ENCODE results near the gene THSD7A.

Gene THSD7A

DNA sequence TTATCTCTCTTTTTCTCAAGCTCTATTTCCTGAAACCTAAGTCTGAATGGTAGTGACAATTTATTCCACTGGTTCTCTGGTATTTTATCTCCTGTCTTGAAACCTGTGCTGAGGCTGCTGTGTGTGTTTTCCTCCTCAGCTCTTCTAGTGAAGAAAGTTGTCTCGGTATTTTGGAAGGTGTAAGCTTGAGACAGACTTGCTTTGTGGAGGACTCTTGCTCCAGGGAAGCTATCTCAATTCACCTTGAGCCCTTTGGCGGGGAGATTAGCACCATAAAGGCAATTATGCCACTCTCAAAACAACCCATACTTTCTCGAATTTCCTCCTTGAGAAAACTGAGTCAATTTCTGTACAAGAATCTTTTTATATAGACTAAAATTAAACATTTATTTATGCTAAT lies 141.6 kb downstream of the THSD7A start:
- TF ChIP-seq, protein P1, sequence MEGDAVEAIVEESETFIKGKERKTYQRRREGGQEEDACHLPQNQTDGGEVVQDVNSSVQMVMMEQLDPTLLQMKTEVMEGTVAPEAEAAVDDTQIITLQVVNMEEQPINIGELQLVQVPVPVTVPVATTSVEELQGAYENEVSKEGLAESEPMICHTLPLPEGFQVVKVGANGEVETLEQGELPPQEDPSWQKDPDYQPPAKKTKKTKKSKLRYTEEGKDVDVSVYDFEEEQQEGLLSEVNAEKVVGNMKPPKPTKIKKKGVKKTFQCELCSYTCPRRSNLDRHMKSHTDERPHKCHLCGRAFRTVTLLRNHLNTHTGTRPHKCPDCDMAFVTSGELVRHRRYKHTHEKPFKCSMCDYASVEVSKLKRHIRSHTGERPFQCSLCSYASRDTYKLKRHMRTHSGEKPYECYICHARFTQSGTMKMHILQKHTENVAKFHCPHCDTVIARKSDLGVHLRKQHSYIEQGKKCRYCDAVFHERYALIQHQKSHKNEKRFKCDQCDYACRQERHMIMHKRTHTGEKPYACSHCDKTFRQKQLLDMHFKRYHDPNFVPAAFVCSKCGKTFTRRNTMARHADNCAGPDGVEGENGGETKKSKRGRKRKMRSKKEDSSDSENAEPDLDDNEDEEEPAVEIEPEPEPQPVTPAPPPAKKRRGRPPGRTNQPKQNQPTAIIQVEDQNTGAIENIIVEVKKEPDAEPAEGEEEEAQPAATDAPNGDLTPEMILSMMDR (IDR thresholded peaks at IDR 0.05; ENCODE audit: low read depth, low read length): no peak
- no peak for TF ChIP-seq EZH2phosphoT487 (IDR thresholded peaks at IDR 0.05; ENCODE audit: low read depth)
- no peaks in the 10 kb centered on the region for H3K9me3 ChIP-seq (ENCODE audit: insufficient read depth, low read length)
- H3K4me2 ChIP-seq (ENCODE audit: low read length): no peak overlapping the region
- H3K36me3 ChIP-seq (replicated peaks; ENCODE audit: low read depth, low read length): no peaks in the 10 kb centered on the region
- no peaks in the 10 kb centered on the region for H3K4me1 ChIP-seq (ENCODE audit: low read length)
- no peaks in the 10 kb centered on the region for H4K20me1 ChIP-seq (ENCODE audit: insufficient read depth, low read length)
- no peaks in the 10 kb centered on the region for H3K27me3 ChIP-seq (ENCODE audit: low read depth, low read length)
- H3K27ac ChIP-seq (ENCODE audit: low read length): no peak overlapping the region
- no peak overlapping the region for H2AFZ ChIP-seq (ENCODE audit: low read depth, low read length)
- H3K4me3 ChIP-seq (ENCODE audit: low read length): no peak overlapping the region
- H3K9ac ChIP-seq (ENCODE audit: low read length): no peak overlapping the region
- H3K79me2 ChIP-seq (ENCODE audit: low read length): no peaks in the 10 kb centered on the region

DNA sequence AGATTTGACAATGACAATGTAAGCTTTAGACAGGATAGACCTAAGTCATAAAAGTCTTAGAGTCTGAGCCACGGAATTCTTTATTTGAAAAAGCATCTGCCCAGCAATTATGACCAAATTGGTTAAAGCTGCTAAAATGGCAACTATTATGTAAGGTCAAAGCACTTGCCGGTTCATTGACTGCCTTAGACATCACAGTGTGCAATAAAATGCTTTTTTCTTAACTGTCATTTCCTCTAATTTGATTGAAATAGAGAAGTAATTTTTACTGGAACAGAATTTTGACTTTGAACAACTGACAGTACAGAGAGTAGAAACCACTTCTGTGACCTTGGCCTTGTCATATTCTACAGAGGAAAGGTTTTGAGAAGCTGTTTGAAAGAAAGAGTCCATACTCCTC lies 142.9 kb downstream of the THSD7A start:
- Histone ChIP-seq H3K9me3 (ENCODE audit: insufficient read depth, low read length) (no peaks in the 10 kb centered on the region), H3K36me3 (replicated peaks; ENCODE audit: low read depth, low read length) (no peaks in the 10 kb centered on the region), H3K27me3 (ENCODE audit: low read depth, low read length) (no peaks in the 10 kb centered on the region), H2AFZ (ENCODE audit: low read depth, low read length) (no peak overlapping the region), H3K27ac (ENCODE audit: low read length) (no peak overlapping the region), H3K4me2 (ENCODE audit: low read length) (no peak overlapping the region), H3K4me1 (ENCODE audit: low read length) (no peaks in the 10 kb centered on the region), H4K20me1 (ENCODE audit: insufficient read depth, low read length) (no peaks in the 10 kb centered on the region), H3K4me3 (ENCODE audit: low read length) (no peak overlapping the region), H3K79me2 (ENCODE audit: low read length) (no peaks in the 10 kb centered on the region), H3K9ac (ENCODE audit: low read length) (no peak overlapping the region)
- TF ChIP-seq, protein P1 (IDR thresholded peaks at IDR 0.05; ENCODE audit: low read depth, low read length): no peak
- no peak for TF ChIP-seq EZH2phosphoT487 (IDR thresholded peaks at IDR 0.05; ENCODE audit: low read depth)

DNA sequence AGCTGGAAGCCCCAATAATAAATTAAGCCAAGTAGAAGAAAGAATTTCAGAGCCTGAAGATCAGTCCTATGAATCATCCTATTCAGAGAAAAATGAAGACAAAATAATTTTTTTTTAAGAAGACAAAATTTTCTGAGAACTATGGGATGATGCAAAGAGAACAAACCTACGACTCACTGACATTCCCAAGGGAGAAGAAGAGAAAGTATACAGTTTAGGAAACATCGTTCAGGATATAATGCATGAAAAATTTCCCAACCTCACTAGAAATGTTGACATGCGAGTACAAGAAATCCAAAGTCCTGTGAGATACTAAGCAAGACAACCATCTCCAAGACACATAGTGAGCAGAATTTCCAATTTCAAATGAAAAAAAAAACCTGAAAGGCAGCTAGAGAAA lies 150.5 kb downstream of the THSD7A start:
- H3K27me3 ChIP-seq (ENCODE audit: low read depth, low read length): no peaks in the 10 kb centered on the region
- H3K4me1 ChIP-seq (ENCODE audit: low read length): no peaks in the 10 kb centered on the region
- TF ChIP-seq, protein P1 (IDR thresholded peaks at IDR 0.05; ENCODE audit: low read depth, low read length): no peak
- TF ChIP-seq EZH2phosphoT487 (IDR thresholded peaks at IDR 0.05; ENCODE audit: low read depth): no peak
- H3K9me3 ChIP-seq (ENCODE audit: insufficient read depth, low read length): no peaks in the 10 kb centered on the region
- no peaks in the 10 kb centered on the region for H3K79me2 ChIP-seq (ENCODE audit: low read length)
- no peak overlapping the region for H3K4me2 ChIP-seq (ENCODE audit: low read length)
- no peak overlapping the region for H2AFZ ChIP-seq (ENCODE audit: low read depth, low read length)
- H3K36me3 ChIP-seq (replicated peaks; ENCODE audit: low read depth, low read length): no peaks in the 10 kb centered on the region
- no peak overlapping the region for H3K27ac ChIP-seq (ENCODE audit: low read length)
- H3K9ac ChIP-seq (ENCODE audit: low read length): no peak overlapping the region
- H4K20me1 ChIP-seq (ENCODE audit: insufficient read depth, low read length): no peaks in the 10 kb centered on the region
- no peak overlapping the region for H3K4me3 ChIP-seq (ENCODE audit: low read length)

DNA sequence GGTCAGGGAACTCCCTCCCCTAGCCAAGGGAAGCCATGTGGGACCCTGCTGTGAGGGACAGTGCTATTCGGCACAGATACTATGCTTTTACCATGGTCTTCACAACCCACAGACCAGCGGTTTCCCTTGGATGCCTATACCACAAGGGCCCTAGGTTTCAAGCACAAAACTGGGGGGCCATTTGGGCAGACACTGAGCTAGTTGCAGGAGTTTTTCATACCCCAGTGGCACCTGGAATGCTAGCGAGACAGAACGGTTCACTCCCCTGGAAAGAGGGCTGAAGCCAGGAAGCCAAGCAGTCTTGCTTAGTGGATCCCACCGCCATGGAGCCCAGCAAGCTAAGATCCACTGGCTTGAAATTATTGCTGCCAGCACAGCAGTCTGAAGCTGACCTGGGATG lies 156.8 kb downstream of the THSD7A start:
- TF ChIP-seq EZH2phosphoT487 (IDR thresholded peaks at IDR 0.05; ENCODE audit: low read depth): no peak
- TF ChIP-seq, protein P1 (IDR thresholded peaks at IDR 0.05; ENCODE audit: low read depth, low read length): no peak
- no peaks in the 10 kb centered on the region for H3K9me3 ChIP-seq (ENCODE audit: insufficient read depth, low read length)
- no peaks in the 10 kb centered on the region for H3K27me3 ChIP-seq (ENCODE audit: low read depth, low read length)
- H3K79me2 ChIP-seq (ENCODE audit: low read length): no peaks in the 10 kb centered on the region
- no peak overlapping the region for H3K27ac ChIP-seq (ENCODE audit: low read length)
- no peak overlapping the region for H2AFZ ChIP-seq (ENCODE audit: low read depth, low read length)
- no peak overlapping the region for H3K4me3 ChIP-seq (ENCODE audit: low read length)
- no peaks in the 10 kb centered on the region for H3K4me1 ChIP-seq (ENCODE audit: low read length)
- no peak overlapping the region for H3K4me2 ChIP-seq (ENCODE audit: low read length)
- no peaks in the 10 kb centered on the region for H3K36me3 ChIP-seq (replicated peaks; ENCODE audit: low read depth, low read length)
- no peaks in the 10 kb centered on the region for H4K20me1 ChIP-seq (ENCODE audit: insufficient read depth, low read length)
- no peak overlapping the region for H3K9ac ChIP-seq (ENCODE audit: low read length)
